Spleen (tissue), 7 donors: ENCODE measurements around the gene NAB1.

Experiments
- CTCF ChIP-seq, 11 experiments: fragments of 200-600 bp in 7 of 11; fragments of 450-650 bp in 4 of 11; sonication (generic) in 4 of 11; IDR thresholded peaks in 8 of 11; conservative IDR thresholded peaks in 3 of 11; 1 replicate in 7 of 11; 2 replicates in 4 of 11; pipeline versions ENCODE4 v1.4.0 to v1.8.0; 2016 to 2021; ENCODE audit warnings: antibody characterized with exemption in 11 of 11, inconsistent platforms in 4 of 11, mild to moderate bottlenecking in 1 of 11
- POLR2A ChIP-seq, 3 donors: fragments of 450-650 bp; IDR thresholded peaks; one replicate each; pipeline ENCODE4 v1.5.1; 2017; ENCODE audit warnings: antibody characterized with exemption in 3 of 3, mild to moderate bottlenecking in 1 of 3
- donor health status: DM: no; HTN: no; CAD: no; lungs with moderate emphysema.
- donor health status: DM: no; HTN: no; CAD: no.
- donor health status: DM: no; HTN: no; CAD: no.

GRCh38 chr2:190705280-190705679 lies 56.4 kb downstream of the NAB1 start:
- TF ChIP-seq POLR2A (IDR thresholded peaks at IDR 0.05) (no peak), CTCF (IDR thresholded peaks at IDR 0.05 in 8 of 11, conservative IDR thresholded peaks at IDR 0.05 in 3 of 11) (no peak)
